WERI-Rb-1 (cell line): ENCODE measurements around the gene HERPUD2.

Experiments
- DNase-seq: peaks from one replicate; pipeline ENCODE4 v3.0.0-alpha.2; 2020
- H3K27ac ChIP-seq: fragments of 250-450 bp; sonication (Bioruptor Pico); 2 replicates; pipeline ENCODE4 v1.5.1; 2020; ENCODE audit warnings: mild to moderate bottlenecking, moderate library complexity
- H3K27me3 ChIP-seq: fragments of 250-450 bp; sonication (Bioruptor Pico); 2 replicates; pipeline ENCODE4 v1.5.1; 2021; ENCODE audit warnings: mild to moderate bottlenecking, low read depth, moderate library complexity; ENCODE audit not compliant: insufficient read depth, severe bottlenecking
- H3K36me3 ChIP-seq: fragments of 250-450 bp; sonication (Bioruptor Pico); 2 replicates; pipeline ENCODE4 v1.5.1; 2020; ENCODE audit warnings: mild to moderate bottlenecking, moderate library complexity
- H3K4me3 ChIP-seq: 2 replicates; pipeline ENCODE4 v1.5.1; 2011; ENCODE audit warnings: low read depth, mild to moderate bottlenecking, control low read depth, low read length
- H3K9me3 ChIP-seq: fragments of 250-450 bp; sonication (Bioruptor Pico); 2 replicates; pipeline ENCODE4 v1.5.1; 2021; ENCODE audit warnings: mild to moderate bottlenecking, moderate library complexity; ENCODE audit not compliant: severe bottlenecking
- CTCF ChIP-seq: IDR thresholded peaks from 2 replicates; pipeline ENCODE4 v1.5.1; 2011; ENCODE audit warnings: low read depth, mild to moderate bottlenecking, control low read depth, inconsistent platforms, low read length

HERPUD2 gene

GRCh38 chr7:35685781-35686180, 9.2 kb downstream of the HERPUD2 start:
- no peak overlapping the region for H3K4me3 ChIP-seq
- H3K27me3 ChIP-seq = no peaks in the 10 kb centered on the region
- H3K9me3 ChIP-seq = no peaks in the 10 kb centered on the region
- H3K27ac ChIP-seq = no peak overlapping the region
- peaks cover 4% of the 10 kb centered on the region; the same call in 1 of the 2 replicates for H3K36me3 ChIP-seq
- no peak for DNase-seq
- no peak for TF ChIP-seq CTCF

- H3K9me3 ChIP-seq = no peaks in the 10 kb centered on the region
- DNase-seq = no peak
- peaks cover 3% of the 10 kb centered on the region; the same call in 1 of the 2 replicates for H3K36me3 ChIP-seq
Measured at GRCh38 chr7:35681231-35682029, 13.5 kb downstream of the HERPUD2 start.

GRCh38 chr7:35680403-35681013, 14.4 kb downstream of the HERPUD2 start:
- H3K27me3 ChIP-seq = no peaks in the 10 kb centered on the region
- H3K9me3 ChIP-seq = no peaks in the 10 kb centered on the region
- H3K27ac ChIP-seq = no peak overlapping the region
- H3K4me3 ChIP-seq = no peak overlapping the region
- H3K36me3 ChIP-seq = peaks cover 2% of the 10 kb centered on the region; the same call in 1 of the 2 replicates
- no peak for DNase-seq
- TF ChIP-seq CTCF = no peak

More at GRCh38 chr7:35681231-35682029, 13.5 kb downstream of the HERPUD2 start:
- H3K27me3 ChIP-seq = no peaks in the 10 kb centered on the region
- no peak overlapping the region for H3K27ac ChIP-seq
- no peak overlapping the region for H3K4me3 ChIP-seq
- TF ChIP-seq CTCF = no peak

GRCh38 chr7:35677582-35678356, 17.2 kb downstream of the HERPUD2 start:
- TF ChIP-seq CTCF = no peak
- Histone ChIP-seq H3K27ac (no peak overlapping the region), H3K27me3 (no peaks in the 10 kb centered on the region), H3K9me3 (no peaks in the 10 kb centered on the region), H3K4me3 (no peak overlapping the region), H3K36me3 (no peaks in the 10 kb centered on the region)
- no peak for DNase-seq

GRCh38 chr7:35676211-35676610, 18.7 kb downstream of the HERPUD2 start:
- H3K27ac ChIP-seq = no peak overlapping the region
- TF ChIP-seq CTCF = no peak
- no peak for DNase-seq

More at GRCh38 chr7:35676211-35676610, 18.7 kb downstream of the HERPUD2 start:
- Histone ChIP-seq H3K4me3 (no peak overlapping the region), H3K9me3 (no peaks in the 10 kb centered on the region), H3K36me3 (no peaks in the 10 kb centered on the region), H3K27me3 (no peaks in the 10 kb centered on the region)
